ENCODE results near the gene C3AR1.
A peak's percentile ranks its signal among the peaks of the same experiment; 100 is the strongest.

GRCh38 chr12:8033153-8034044 is 32.8 kb downstream of the C3AR1 start:
- peak; percentile 89 for TF ChIP-seq POLR2A (IDR thresholded peaks at IDR 0.05; ENCODE audit: low read length)
- no peak for TF ChIP-seq GATA1 (IDR thresholded peaks at IDR 0.05; ENCODE audit: low read depth, low read length)
